GM19395 (cell line): Measurements from ENCODE around the gene GEMIN4.
"Not testable (repeated sequence)": the region's sequence is repeated elsewhere in the genome, so short reads cannot be mapped to it uniquely, and the experiment has no call there.

ENCODE experiments used
- ATAC-seq: cut with Tn5 transposase; IDR thresholded peaks from one replicate; pipeline ENCODE4 v1.9.1; 2021; ENCODE audit warnings: mild to moderate bottlenecking, moderate library complexity; ENCODE audit not compliant: unreplicated experiment

Gene GEMIN4

DNA sequence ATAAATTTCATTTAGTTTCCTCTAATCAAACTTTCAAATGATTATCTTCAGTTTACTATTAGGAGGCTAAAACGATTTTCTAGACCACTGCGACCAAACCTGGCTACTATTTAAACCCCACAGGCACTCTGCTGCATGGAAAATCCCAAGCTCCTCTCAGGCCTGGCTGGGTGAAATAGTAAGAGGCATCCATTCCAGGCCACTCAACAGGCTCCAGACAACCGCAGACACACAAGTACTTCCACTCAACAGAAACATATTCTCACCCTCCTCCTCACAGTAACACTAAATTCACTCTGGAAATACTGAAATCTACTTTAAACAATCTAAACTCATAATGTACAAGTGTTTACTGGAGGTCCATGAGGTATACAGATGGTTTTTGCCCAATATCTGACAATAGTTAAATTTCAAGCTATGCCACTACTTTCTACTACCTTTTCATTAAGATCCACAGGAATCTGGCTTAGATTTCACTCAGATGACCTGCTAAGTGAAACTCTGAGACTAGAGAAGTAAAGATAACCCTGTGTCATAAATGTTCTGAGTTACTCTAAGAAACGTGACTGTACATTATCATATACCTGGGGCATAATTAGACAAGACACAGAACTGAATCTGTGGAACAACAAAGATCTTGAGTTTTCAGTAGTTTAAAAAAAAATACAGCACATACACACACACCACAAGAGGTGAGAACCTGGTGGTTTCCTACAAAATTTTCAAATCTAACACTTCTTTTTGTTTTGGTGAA, 47.8 kb downstream of the GEMIN4 start:
- no peak for ATAC-seq

DNA sequence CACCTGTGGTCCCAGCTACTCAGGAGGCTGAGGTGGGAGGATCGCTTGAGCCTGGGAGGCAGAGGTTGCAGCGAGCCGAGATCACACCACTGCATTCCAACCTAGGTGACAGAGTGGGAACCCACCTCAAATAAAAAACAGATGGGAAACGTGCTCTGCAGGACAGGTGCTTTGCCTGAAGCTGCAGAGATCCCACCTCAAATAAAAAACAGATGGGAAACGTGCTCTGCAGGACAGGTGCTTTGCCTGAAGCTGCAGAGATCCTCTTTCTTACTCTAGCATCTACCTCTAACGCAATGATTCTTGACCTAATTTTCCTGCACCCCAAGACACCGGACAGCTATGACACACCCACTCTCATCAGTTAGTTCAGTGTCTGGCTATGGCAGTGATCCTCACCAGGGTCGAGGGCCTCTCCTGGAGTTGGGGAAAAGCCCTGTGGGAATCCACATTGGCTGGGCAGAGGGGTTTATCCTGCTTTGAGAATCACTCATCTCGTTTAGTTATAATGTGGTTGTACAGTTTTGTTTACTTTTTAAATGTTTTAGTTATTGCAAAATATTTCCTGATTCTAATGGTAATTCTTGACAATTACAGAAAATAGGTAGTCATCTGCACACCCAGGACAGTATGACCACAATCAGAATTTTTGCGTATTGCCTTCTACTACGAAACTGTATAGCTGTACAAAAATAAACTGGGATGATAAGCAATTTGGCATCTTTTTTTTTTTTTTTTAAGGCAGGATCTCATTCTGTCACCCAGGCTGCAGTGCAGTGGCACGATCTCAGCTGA, 48.8 kb downstream of the GEMIN4 start:
- ATAC-seq, result no peak

DNA sequence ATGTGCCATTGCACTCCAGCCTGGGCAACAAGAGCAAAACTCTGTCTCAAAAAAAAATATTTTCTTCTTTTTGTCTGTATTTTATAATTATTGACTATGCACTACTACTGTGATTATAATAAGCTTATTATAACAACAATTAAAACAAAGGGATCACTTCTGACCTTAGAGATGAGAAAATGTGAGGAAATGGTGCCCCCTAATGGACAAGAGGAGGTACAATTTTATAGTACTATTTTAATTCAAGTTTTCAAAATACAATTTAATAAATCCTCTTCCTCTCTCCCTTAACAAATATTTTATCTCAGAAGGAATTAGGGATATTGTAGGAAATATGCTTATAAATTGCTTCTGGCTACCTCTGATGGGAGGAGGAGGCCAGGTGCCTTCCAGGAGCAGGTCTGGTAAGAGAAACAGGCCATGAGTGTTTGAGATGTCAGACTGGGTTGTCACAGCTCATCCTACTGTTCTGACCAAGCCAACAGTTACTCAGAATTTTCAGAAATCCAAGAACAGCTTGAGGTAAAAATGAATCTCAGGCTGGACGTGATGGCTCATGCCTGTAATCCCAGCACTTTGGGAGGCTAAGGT, 51.5 kb downstream of the GEMIN4 start:
- ATAC-seq, result no peak

DNA sequence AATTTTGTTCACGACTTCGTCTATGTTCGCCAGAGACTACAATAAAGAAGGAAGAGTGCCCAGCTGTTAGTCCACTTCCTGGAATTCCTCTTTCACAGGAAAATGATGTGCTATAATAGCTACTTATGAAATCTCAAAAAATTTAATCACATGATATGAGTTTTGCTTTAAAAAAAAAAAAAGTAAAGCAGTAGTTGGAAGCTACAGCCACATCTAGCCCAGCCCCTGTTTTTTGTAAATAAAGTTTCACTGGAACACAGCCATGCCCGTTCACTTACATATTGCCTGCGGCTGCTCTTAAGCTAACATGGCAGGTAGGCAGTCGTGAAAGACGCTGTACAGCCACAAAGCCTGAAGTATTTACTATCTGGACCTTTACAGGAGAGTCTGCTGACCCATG, 52.7 kb downstream of the GEMIN4 start:
- ATAC-seq, result no peak

DNA sequence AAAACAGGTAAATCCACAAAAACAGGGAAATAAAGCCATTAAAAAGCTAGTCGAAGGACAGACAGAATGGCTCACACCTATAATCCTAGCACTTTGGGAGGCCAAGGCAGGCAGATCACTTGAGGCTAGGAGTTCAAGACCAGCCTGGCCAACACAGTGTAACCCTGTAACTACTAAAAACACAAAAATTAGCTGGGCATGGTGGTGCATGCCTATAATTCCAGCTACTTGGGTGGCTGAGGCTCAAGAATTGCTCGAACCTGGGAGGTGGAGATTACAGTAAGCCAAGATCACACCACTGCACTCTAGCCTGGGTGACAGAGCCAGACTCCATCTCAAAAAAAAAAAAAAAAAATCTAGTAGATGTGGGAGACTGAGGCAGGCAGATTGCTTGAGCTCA, 54.0 kb downstream of the GEMIN4 start:
- not testable (repeated sequence) for ATAC-seq

DNA sequence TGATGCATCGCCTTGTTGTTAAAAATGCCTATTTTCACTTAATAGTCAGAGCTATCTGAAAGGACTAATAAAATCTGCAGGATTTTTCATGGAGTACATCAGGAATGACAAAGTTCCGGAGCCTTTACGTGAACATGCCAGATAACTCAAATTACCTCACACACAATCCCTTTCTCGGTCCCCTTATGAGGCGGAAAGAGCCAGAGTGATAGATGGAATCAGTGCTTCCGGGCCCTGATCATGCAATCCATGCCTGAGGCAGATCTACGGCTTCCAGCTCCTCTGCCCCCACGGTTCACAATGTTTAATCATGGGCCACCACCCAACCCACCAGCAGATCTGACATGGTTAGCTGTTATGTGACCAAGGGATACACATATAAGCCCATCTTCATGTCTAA, 54.4 kb downstream of the GEMIN4 start:
- ATAC-seq, result no peak

DNA sequence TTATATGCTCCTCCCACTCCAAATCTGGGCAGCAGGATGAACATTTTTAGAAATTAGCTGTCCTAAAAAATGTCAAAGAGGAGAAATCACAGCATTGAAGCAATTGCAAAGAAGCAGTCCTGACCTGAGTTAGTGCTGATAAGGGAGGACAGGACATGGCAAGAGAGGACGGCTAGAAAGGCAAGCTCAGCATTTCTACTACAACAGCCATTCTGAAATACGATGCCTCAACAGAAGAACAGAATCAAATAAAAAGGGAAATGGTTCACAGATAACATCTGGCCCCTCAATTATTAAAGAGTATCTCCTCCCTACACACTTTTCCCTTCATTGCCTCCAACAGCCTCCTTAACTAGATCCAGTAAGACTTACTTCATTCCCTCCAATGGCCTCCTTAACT, 55.7 kb downstream of the GEMIN4 start:
- no peak for ATAC-seq
